Heart right ventricle (tissue), 16 donors: ENCODE data around the gene MRI1. TPM values are rescaled to one million over a fixed set of nuclear protein-coding genes. Genes with fewer than 3 reads are reported as not detected.

Source experiments
- ATAC-seq, 8 donors: fragments of 200-7000 bp; cut with Tn5 transposase; one replicate each; pipeline ENCODE4 v1.9.1; 2020; ENCODE audit warnings: mild to moderate bottlenecking in 8 of 8, moderate library complexity in 8 of 8, moderate number of reproducible peaks in 1 of 8
- DNase-seq, 2 donors: peaks; one replicate each; pipeline ENCODE4 v3.0.0-alpha.2; 2020
- H3K27ac ChIP-seq, 10 donors: fragments of 200-600 bp; sonication (generic) in 2 of 10; one replicate each; pipeline versions ENCODE4 v1.5.0 to v1.8.0; 2020 to 2022; ENCODE audit warnings: mild to moderate bottlenecking in 3 of 10
- H3K27me3 ChIP-seq, 7 donors: fragments of 200-600 bp; one replicate each; pipeline ENCODE4 v1.8.0; 2021 to 2022; ENCODE audit warnings: mild to moderate bottlenecking in 2 of 7
- H3K36me3 ChIP-seq, 9 donors: fragments of 200-600 bp; sonication (generic) in 1 of 9; one replicate each; pipeline versions ENCODE4 v1.5.0 to v1.8.0; 2020 to 2022; ENCODE audit warnings: mild to moderate bottlenecking in 2 of 9
- H3K4me1 ChIP-seq, 9 donors: fragments of 200-600 bp; sonication (generic) in 1 of 9; one replicate each; pipeline versions ENCODE4 v1.5.0 to v1.8.0; 2020 to 2022; ENCODE audit warnings: mild to moderate bottlenecking in 4 of 9
- H3K4me3 ChIP-seq, 10 donors: fragments of 200-600 bp; sonication (generic) in 2 of 10; one replicate each; pipeline versions ENCODE4 v1.5.0 to v1.8.0; 2020 to 2022; ENCODE audit warnings: mild to moderate bottlenecking in 7 of 10, moderate library complexity in 2 of 10
- H3K9me3 ChIP-seq, 11 donors: fragments of 200-600 bp in 10 of 11; sonication (generic) in 2 of 11; one replicate each; pipeline versions ENCODE4 v1.5.0 to v1.8.0; 2013 to 2022; ENCODE audit warnings: mild to moderate bottlenecking in 2 of 11, control low read depth in 1 of 11, moderate library complexity in 1 of 11
- WGBS, 2 donors: extraction: QIAGEN DNeasy Blood & Tissue Kit; methylation state at CpG; one replicate each; pipeline ENCODE4 v1.1.7; 2013; ENCODE audit warnings: inconsistent platforms in 1 of 2; 5-methylcytosine and 5-hydroxymethylcytosine counted together
- intact Hi-C, 10 donors: fragments of 100-400 bp; cut with DNase I; formaldehyde crosslinking; loops; one replicate each; pipeline versions ENCODE4 v1.11.1 to v1.14.2; 2022
- polyA plus RNA-seq, 2 donors: library from polyadenylated mRNA; stranded (reverse); fragments of 200-250 nt; gene quantifications; one replicate each; pipeline ENCODE4 v1.2.3, GENCODE V29; 2013
- total RNA-seq, 10 donors: library from RNA; stranded (reverse); fragmentation: NEBNext Ultra II Directional in 3 of 10; extraction: Animal tissue kit (Norgen Biotek cat#: 25700) in 3 of 10; gene quantifications; one replicate each; pipeline versions ENCODE4 v1.2.1 to v1.2.4, GENCODE V29; 2021 to 2023
- TF ChIP-seq, protein P1 (sequence below), 9 donors: fragments of 200-600 bp; sonication (generic) in 2 of 9; IDR thresholded peaks; one replicate each; pipeline versions ENCODE4 v1.5.0 to v1.8.0; 2021 to 2022; ENCODE audit warnings: antibody characterized with exemption in 9 of 9, mild to moderate bottlenecking in 5 of 9, moderate library complexity in 1 of 9
- donor health status: Arrhythmogenic right ventricular cardiomyopathy.
- donor health status: ischemic (EF 13 %, LVEDD 7.1; RV severe dilation, severe dysfunction).
- donor health status: healthy with polysubstance abuse.
- donor health status: DM: no; HTN: yes; CAD: no.
- donor health status: DM: no; HTN: no; CAD: no.
- donor health status: ischemic (EF 25% LVEDD 6.9; RV normal size, moderate dysfunction).
- donor health status: ischemic (EF 25% LVEDD 5.7; RV mildly dilated, moderate dysfunction).
- donor health status: healthy.
- donor health status: DM: yes; HTN: yes; CAD: no.
- donor health status: Ischemic cardiomyopathy.
- donor health status: ischemic (EF 35%, LVEDD 5.7; RV mildly dilated, moderate dysfunction).
- donor health status: nonischemic (EF 11% LVEDD 7.7; RV severe dilation, severe dysfunction).
- donor health status: DM: yes; HTN: yes; CAD: no.
- donor health status: PGD.
- donor health status: ischemic (EF 29% LVEDD 5.4; RV normal size, mild dysfunction).
- donor health status: nonischemic (EF 23%, LVEDD 6.1; RV moderate dilation, normal function).

The MRI1 gene
- total and polyA plus RNA-seq, 12 donors = 9.9 to 18.7 (median 13.0) TPM

DNA sequence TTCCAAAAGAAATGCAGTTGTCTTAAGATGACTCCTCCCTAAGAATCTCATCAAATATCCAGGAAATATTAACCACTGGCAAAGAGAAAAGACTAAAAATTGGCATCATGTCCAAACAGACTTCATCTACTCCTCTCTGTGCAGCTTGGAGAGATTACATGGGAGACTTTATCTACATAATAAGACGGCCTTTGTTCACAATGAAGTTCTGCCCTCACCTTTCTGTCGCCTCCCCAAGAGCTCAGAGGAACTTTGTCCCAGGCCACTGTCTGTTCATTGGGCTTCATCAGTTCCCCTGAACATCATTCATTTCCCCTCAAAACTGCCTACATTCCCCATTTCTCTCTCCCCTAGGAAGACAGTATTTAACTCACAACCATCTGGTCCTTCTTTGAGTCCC, 22.4 kb upstream of the MRI1 start:
- no peaks in the 10 kb centered on the region for H3K36me3 ChIP-seq
- no peak overlapping the region for H3K27ac ChIP-seq
- peaks cover 0 to 11% (median 0%) of the 10 kb centered on the region in 9 donors for H3K4me1 ChIP-seq
- H3K4me3 ChIP-seq = no peak overlapping the region
- H3K27me3 ChIP-seq = no peaks in the 10 kb centered on the region
- DNase-seq (no peak), ATAC-seq (no peak)
- WGBS, 2 donors = 95 to 96% methylated on average over 2 of the region's 2 CpGs
- intact Hi-C loops = no loop called here
- TF ChIP-seq, protein P1, sequence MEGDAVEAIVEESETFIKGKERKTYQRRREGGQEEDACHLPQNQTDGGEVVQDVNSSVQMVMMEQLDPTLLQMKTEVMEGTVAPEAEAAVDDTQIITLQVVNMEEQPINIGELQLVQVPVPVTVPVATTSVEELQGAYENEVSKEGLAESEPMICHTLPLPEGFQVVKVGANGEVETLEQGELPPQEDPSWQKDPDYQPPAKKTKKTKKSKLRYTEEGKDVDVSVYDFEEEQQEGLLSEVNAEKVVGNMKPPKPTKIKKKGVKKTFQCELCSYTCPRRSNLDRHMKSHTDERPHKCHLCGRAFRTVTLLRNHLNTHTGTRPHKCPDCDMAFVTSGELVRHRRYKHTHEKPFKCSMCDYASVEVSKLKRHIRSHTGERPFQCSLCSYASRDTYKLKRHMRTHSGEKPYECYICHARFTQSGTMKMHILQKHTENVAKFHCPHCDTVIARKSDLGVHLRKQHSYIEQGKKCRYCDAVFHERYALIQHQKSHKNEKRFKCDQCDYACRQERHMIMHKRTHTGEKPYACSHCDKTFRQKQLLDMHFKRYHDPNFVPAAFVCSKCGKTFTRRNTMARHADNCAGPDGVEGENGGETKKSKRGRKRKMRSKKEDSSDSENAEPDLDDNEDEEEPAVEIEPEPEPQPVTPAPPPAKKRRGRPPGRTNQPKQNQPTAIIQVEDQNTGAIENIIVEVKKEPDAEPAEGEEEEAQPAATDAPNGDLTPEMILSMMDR (IDR thresholded peaks at IDR 0.05) = no peak
- H3K9me3 ChIP-seq = peaks cover 0 to 3% (median 0%) of the 10 kb centered on the region in 11 donors

DNA sequence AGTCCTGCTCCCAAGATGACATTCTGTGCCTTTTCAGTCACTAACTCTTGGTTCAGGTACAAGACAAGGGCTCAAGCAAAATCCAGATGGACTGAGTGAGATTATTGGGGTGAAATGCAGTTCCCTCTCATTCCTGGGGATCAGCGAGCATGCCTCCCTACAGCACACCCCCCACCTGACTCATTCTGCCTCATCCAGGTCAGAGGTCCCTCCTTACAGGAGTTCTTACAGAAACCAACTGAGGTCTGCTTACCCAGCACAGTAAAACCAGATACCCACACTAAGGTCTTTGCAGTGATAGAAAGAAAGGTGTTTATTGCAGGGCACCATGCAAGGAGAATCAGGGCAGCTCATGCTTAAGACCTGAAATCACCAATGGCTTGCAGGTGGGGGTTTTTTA, 21.6 kb upstream of the MRI1 start:
- Histone ChIP-seq H3K27me3 (no peaks in the 10 kb centered on the region), H3K4me3 (no peak overlapping the region), H3K27ac (no peak overlapping the region), H3K4me1 (peaks cover 0 to 16% (median 0%) of the 10 kb centered on the region in 9 donors), H3K9me3 (peaks cover 0 to 9% (median 0%) of the 10 kb centered on the region in 11 donors), H3K36me3 (no peaks in the 10 kb centered on the region)
- TF ChIP-seq, protein P1 (IDR thresholded peaks at IDR 0.05) = no peak
- intact Hi-C loops = no loop called here
- DNase-seq = no peak
- 88 to 95% methylated on average over 1 of the region's 1 CpG for WGBS, 2 donors
- ATAC-seq = no peak

DNA sequence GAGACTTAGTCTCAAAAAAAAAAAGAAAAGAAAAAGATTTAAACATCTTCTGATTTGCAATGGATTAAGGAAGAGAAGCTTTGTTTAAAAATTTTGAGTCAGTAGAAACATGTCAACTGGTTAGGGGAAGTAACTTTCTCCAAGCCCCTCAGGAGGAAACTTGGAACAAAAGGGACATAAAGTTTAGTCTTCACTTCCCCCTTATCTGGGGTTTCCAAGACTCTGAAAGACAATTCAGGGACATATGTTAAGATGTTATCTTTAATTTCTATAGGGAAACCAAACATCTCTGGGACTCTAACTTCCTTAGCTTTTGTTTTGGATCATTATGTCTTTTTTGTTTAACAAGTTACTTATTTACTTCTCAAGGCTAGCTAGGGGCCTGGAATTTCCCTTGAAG, 20.1 kb upstream of the MRI1 start:
- intact Hi-C loops = no loop called here
- Histone ChIP-seq H3K4me3 (no peak overlapping the region), H3K27ac (peak overlapping the region in 2 of 10 donors; percentile 0 to 14), H3K9me3 (peaks cover 0 to 9% (median 0%) of the 10 kb centered on the region in 11 donors), H3K4me1 (peaks cover 0 to 27% (median 9%) of the 10 kb centered on the region in 9 donors), H3K36me3 (no peaks in the 10 kb centered on the region), H3K27me3 (no peaks in the 10 kb centered on the region)
- TF ChIP-seq, protein P1 (IDR thresholded peaks at IDR 0.05) = no peak
- ATAC-seq (no peak), DNase-seq (no peak)

DNA sequence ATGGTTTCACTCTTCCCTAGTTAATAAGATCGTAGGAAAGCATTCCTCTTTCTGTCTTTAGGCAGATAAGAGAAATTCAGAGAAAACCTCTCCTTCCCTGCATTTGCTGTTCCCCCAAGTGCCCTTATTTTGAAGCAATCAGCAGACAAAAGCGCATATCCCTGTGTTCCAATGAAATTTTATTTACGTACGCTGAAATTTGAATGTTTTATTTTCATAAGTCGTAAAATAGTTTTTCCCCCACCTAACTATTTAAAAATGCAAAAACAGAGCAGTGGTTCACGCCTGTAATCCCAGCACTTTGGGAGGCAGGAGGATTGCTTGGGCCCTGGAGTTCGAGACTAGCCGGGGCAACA, 17.2 kb upstream of the MRI1 start:
- ATAC-seq (no peak), DNase-seq (no peak)
- H3K9me3 ChIP-seq = peaks cover 0 to 9% (median 0%) of the 10 kb centered on the region in 11 donors
- H3K36me3 ChIP-seq = peaks cover 0 to 15% (median 4%) of the 10 kb centered on the region in 9 donors
- H3K27ac ChIP-seq = peak overlapping the region in 6 of 10 donors; percentile 51 to 93 (median 91)
- peak overlapping the region in 9 of 10 donors; percentile 60 to 99 (median 81) for H3K4me3 ChIP-seq
- TF ChIP-seq, protein P1 (IDR thresholded peaks at IDR 0.05) = no peak
- 89 to 91% methylated on average over 8 of the region's 8 CpGs for WGBS, 2 donors
- H3K27me3 ChIP-seq = no peaks in the 10 kb centered on the region
- intact Hi-C loops = no loop called here
- H3K4me1 ChIP-seq = peaks cover 0 to 38% (median 22%) of the 10 kb centered on the region in 9 donors
